ENCODE data around the gene SPOUT1.

DNA sequence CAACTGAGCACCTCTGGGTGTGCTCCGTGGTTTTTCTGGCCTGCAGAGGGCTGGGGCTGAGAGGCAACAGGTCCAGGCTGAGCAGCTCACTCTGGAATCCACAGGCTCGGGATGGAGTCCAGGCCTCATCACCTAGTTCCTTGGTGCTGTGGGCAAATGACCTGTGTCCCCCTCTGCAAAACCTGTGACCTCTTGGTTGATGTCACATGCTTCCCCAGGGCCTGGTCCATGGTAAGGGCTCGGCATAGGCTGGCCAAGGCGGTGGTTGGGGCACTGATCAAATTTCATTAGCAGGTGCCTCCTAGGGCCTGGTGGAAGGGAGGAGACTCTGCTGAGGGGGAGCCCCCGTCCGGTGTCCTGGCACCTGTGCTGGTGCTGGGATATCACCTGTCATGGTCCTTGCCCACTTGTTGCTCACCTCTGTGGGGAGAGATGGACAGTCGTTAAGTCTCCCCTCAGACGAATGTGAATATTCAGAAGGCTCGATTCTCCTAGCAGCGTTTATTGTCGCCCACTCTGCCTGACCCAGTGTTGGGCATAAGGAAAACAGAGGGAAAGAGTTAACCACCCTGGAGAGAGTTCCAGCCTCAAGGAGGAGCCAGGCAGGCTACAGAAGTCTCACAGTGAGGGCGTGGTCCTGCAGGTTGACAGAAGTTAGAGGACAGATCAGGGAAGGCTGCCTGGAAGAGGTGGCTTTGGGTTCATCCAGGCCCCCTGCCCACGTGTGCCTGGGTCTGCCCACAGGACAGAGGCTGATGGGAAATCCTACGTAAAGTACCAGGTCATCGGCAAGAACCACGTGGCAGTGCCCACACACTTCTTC, 7.8 kb downstream of the SPOUT1 start:
- no peak for TF ChIP-seq CTCF (IDR thresholded peaks at IDR 0.05)
- no peak for TF ChIP-seq ZFX (IDR thresholded peaks at IDR 0.05; ENCODE audit: borderline replicate concordance)
